ENCODE measurements around the gene PPP5C. TPM values are rescaled to one million over a fixed set of nuclear protein-coding genes. Genes with fewer than 3 reads are reported as not detected.
"Not testable (repeated sequence)": the region's sequence is repeated elsewhere in the genome, so short reads cannot be mapped to it uniquely, and the experiment has no call there.

The PPP5C gene
- total RNA-seq, 1 experiment from 2014 or later = 58.1 TPM

DNA sequence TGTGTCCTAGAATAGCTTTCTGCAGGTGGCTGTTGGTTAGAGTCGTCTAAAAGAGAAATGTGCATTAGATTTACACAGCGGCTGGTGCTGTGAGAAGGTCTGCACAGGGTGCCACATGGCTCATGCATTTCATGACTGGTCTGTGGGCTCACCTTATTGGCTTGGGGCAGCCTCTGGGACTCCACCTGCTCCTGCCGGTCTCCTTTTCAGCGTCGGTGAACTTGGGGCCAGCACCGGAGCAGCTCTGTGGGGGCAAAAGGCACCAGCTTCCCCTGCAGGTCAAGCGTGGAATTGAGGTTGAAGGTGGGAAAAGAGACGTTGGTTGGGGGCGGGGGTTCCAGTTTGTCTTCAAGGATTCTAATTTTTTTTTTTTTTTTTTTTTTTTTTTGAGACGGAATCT, 84.9 kb downstream of the PPP5C start:
- in situ Hi-C loops (cut with HindIII; ENCODE audit: low pct_unique_long_range_greater_than_20kb, low sequenced_read_pairs) = no loop called here
- Histone ChIP-seq H3K27me3 (ENCODE audit: control insufficient read depth, insufficient read depth, low read length) (no peaks in the 10 kb centered on the region), H3K4me1 (ENCODE audit: control insufficient read depth, insufficient read depth, low read length) (no peaks in the 10 kb centered on the region), H3K9me3 (ENCODE audit: control insufficient read depth, insufficient read depth, low read depth, low read length) (no peaks in the 10 kb centered on the region), H3K27ac (ENCODE audit: low read length) (no peak overlapping the region), H3K4me3 (ENCODE audit: low read depth in 2 of 2, low read length in 2 of 2) (no peak overlapping the region), H3K36me3 (ENCODE audit: control insufficient read depth, insufficient read depth, low read length) (no peaks in the 10 kb centered on the region)
- no peak for TF ChIP-seq SIN3A (IDR thresholded peaks at IDR 0.05; ENCODE audit: borderline replicate concordance, insufficient read depth, low read depth, low read length)
- TF ChIP-seq, protein P1, sequence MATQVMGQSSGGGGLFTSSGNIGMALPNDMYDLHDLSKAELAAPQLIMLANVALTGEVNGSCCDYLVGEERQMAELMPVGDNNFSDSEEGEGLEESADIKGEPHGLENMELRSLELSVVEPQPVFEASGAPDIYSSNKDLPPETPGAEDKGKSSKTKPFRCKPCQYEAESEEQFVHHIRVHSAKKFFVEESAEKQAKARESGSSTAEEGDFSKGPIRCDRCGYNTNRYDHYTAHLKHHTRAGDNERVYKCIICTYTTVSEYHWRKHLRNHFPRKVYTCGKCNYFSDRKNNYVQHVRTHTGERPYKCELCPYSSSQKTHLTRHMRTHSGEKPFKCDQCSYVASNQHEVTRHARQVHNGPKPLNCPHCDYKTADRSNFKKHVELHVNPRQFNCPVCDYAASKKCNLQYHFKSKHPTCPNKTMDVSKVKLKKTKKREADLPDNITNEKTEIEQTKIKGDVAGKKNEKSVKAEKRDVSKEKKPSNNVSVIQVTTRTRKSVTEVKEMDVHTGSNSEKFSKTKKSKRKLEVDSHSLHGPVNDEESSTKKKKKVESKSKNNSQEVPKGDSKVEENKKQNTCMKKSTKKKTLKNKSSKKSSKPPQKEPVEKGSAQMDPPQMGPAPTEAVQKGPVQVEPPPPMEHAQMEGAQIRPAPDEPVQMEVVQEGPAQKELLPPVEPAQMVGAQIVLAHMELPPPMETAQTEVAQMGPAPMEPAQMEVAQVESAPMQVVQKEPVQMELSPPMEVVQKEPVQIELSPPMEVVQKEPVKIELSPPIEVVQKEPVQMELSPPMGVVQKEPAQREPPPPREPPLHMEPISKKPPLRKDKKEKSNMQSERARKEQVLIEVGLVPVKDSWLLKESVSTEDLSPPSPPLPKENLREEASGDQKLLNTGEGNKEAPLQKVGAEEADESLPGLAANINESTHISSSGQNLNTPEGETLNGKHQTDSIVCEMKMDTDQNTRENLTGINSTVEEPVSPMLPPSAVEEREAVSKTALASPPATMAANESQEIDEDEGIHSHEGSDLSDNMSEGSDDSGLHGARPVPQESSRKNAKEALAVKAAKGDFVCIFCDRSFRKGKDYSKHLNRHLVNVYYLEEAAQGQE (IDR thresholded peaks at IDR 0.05; ENCODE audit: insufficient read depth in 1 of 2, low read depth in 2 of 2, low read length in 1 of 2) = no peak
- no peak for TF ChIP-seq POLR2AphosphoS5 (IDR thresholded peaks at IDR 0.05; ENCODE audit: low read depth, low read length)
- no peak for TF ChIP-seq TCF7L2 (IDR thresholded peaks at IDR 0.05; ENCODE audit: low read depth, low read length)
- TF ChIP-seq, protein P2, sequence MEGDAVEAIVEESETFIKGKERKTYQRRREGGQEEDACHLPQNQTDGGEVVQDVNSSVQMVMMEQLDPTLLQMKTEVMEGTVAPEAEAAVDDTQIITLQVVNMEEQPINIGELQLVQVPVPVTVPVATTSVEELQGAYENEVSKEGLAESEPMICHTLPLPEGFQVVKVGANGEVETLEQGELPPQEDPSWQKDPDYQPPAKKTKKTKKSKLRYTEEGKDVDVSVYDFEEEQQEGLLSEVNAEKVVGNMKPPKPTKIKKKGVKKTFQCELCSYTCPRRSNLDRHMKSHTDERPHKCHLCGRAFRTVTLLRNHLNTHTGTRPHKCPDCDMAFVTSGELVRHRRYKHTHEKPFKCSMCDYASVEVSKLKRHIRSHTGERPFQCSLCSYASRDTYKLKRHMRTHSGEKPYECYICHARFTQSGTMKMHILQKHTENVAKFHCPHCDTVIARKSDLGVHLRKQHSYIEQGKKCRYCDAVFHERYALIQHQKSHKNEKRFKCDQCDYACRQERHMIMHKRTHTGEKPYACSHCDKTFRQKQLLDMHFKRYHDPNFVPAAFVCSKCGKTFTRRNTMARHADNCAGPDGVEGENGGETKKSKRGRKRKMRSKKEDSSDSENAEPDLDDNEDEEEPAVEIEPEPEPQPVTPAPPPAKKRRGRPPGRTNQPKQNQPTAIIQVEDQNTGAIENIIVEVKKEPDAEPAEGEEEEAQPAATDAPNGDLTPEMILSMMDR (IDR thresholded peaks at IDR 0.05) = no peak; the same call in 1 of the 2 replicates
- BruUV-seq (replicated peaks) = no TSS peak
- DNase-seq (ENCODE audit: low read depth, low spot score) (no peak), ATAC-seq (no peak)
- ChIA-PET POLR2A (no interaction called here), CTCF (interaction anchor here (1.2 kb wide), 1 partner anchor 27 kb away, joined by 7 read pairs; no protein-coding TSS in a partner anchor)
- intact Hi-C loops (cut with micrococcal nuclease; ENCODE audit: unreplicated experiment) = no loop called here

DNA sequence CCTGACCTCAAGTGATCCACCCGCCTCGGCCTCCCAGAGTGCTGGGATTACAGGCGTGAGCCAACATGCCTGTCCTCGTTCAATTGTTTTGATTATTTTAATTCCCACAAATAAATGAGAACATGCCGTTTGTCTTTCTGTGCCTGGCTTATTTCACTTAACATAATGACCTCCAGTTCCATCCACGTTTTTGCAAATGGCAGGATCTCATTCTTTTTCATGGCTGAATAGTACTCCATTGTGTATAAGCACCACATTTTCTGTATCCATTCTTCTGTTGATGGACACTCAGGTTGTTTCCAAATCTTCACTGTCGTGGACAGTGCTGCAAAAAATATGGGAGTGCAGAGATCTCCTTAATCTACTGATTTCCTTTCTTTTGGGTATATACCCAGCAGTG, 86.6 kb downstream of the PPP5C start:
- BruUV-seq (replicated peaks); POLR2A ChIA-PET; ATAC-seq; H3K4me1 ChIP-seq (ENCODE audit: control insufficient read depth, insufficient read depth, low read length); in situ Hi-C loops (cut with HindIII; ENCODE audit: low pct_unique_long_range_greater_than_20kb, low sequenced_read_pairs); H3K36me3 ChIP-seq (ENCODE audit: control insufficient read depth, insufficient read depth, low read length); intact Hi-C loops (cut with micrococcal nuclease; ENCODE audit: unreplicated experiment); DNase-seq (ENCODE audit: low read depth, low spot score); CTCF ChIA-PET; H3K4me3 ChIP-seq (ENCODE audit: low read depth in 2 of 2, low read length in 2 of 2); H3K27ac ChIP-seq (ENCODE audit: low read length); H3K9me3 ChIP-seq (ENCODE audit: control insufficient read depth, insufficient read depth, low read depth, low read length); H3K27me3 ChIP-seq (ENCODE audit: control insufficient read depth, insufficient read depth, low read length): not testable (repeated sequence)

DNA sequence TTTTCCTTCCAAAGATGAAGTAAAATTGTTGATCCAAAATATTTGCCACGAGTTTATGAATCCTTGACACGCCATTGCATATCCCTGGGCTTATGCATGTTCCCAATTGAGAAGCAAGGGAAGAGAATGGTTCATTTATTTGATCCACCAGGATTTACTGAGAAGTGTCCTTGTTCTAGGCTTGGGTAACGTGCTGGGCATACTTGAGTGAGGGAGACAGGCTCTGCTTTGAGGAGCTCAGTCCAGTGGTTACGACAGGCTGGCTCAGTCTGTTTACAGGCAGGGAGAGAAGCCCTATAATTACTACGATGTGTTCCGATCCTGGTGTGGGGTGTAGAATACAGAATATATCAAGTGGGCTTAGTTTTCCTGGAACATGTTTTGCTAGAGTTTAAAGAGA, 88.1 kb downstream of the PPP5C start:
- ATAC-seq = no peak

More for the DNA sequence above, 88.1 kb downstream of the PPP5C start:
- H3K27me3 ChIP-seq (ENCODE audit: control insufficient read depth, insufficient read depth, low read length) = no peaks in the 10 kb centered on the region
- ChIA-PET CTCF (no interaction called here), POLR2A (interaction anchor here (0.6 kb wide), 1 partner anchor 68 kb away, joined by 12 read pairs; no protein-coding TSS in a partner anchor)
- no peak for DNase-seq (ENCODE audit: low read depth, low spot score)
- no peaks in the 10 kb centered on the region for H3K36me3 ChIP-seq (ENCODE audit: control insufficient read depth, insufficient read depth, low read length)
- H3K4me1 ChIP-seq (ENCODE audit: control insufficient read depth, insufficient read depth, low read length) = no peaks in the 10 kb centered on the region
- no peak overlapping the region for H3K4me3 ChIP-seq (ENCODE audit: low read depth in 2 of 2, low read length in 2 of 2)
- in situ Hi-C loops (cut with HindIII; ENCODE audit: low pct_unique_long_range_greater_than_20kb, low sequenced_read_pairs) = no loop called here
- intact Hi-C loops (cut with micrococcal nuclease; ENCODE audit: unreplicated experiment) = no loop called here
- H3K9me3 ChIP-seq (ENCODE audit: control insufficient read depth, insufficient read depth, low read depth, low read length) = no peaks in the 10 kb centered on the region
- no peak overlapping the region for H3K27ac ChIP-seq (ENCODE audit: low read length)
- no peak for TF ChIP-seq SIN3A (IDR thresholded peaks at IDR 0.05; ENCODE audit: borderline replicate concordance, insufficient read depth, low read depth, low read length)
- TF ChIP-seq TCF7L2 (IDR thresholded peaks at IDR 0.05; ENCODE audit: low read depth, low read length) = no peak
- TF ChIP-seq, protein P2 (IDR thresholded peaks at IDR 0.05) = no peak
- TF ChIP-seq, protein P1 (IDR thresholded peaks at IDR 0.05; ENCODE audit: insufficient read depth in 1 of 2, low read depth in 2 of 2, low read length in 1 of 2) = no peak
- TF ChIP-seq POLR2AphosphoS5 (IDR thresholded peaks at IDR 0.05; ENCODE audit: low read depth, low read length) = no peak
- BruUV-seq (replicated peaks) = no TSS peak

Measured in Panc1 (cell line).